MM.1S (cell line): ENCODE data around the gene ATF7.

ENCODE experiments used
- DNase-seq: peaks from one replicate; pipeline ENCODE4 v3.0.0-alpha.2; 2015
- H2AFZ ChIP-seq: fragments of 300-600 bp; sonication (generic); 2 replicates; pipeline ENCODE4 v1.6.0; 2016; ENCODE audit warnings: antibody characterized with exemption, low read length
- H3F3A ChIP-seq: fragments of 300-600 bp; sonication (generic); 2 replicates; pipeline ENCODE4 v1.6.1; 2016; ENCODE audit warnings: mild to moderate bottlenecking, antibody characterized with exemption, low read length, moderate library complexity, mixed read lengths; ENCODE audit not compliant: insufficient read depth
- H3K27ac ChIP-seq: fragments of 300-600 bp; sonication (generic); 2 replicates; pipeline ENCODE4 v1.5.1; 2016; ENCODE audit warnings: mild to moderate bottlenecking, low read length
- H3K27me3 ChIP-seq: fragments of 300-600 bp; sonication (generic); replicated peaks from 2 replicates; pipeline ENCODE4 v1.6.0; 2016; ENCODE audit warnings: low read length; ENCODE audit not compliant: insufficient read depth
- H3K36me3 ChIP-seq: fragments of 300-600 bp; sonication (generic); replicated peaks from 2 replicates; pipeline ENCODE4 v1.6.1; 2016; ENCODE audit warnings: mild to moderate bottlenecking, low read length, mixed read lengths; ENCODE audit not compliant: insufficient read depth
- H3K4me1 ChIP-seq: fragments of 300-600 bp; sonication (generic); 2 replicates; pipeline ENCODE4 v1.6.1; 2016; ENCODE audit warnings: low read length, mixed read lengths
- H3K4me2 ChIP-seq: fragments of 300-600 bp; sonication (generic); 2 replicates; pipeline ENCODE4 v1.6.0; 2016; ENCODE audit warnings: low read depth, low read length
- H3K4me3 ChIP-seq: fragments of 300-600 bp; sonication (generic); 2 replicates; pipeline ENCODE4 v1.5.1; 2016; ENCODE audit warnings: low read length, mixed read lengths
- H3K79me2 ChIP-seq: fragments of 300-600 bp; sonication (generic); 2 replicates; pipeline ENCODE4 v1.6.1; 2016; ENCODE audit warnings: mixed run types, low read length, mixed read lengths
- H3K9ac ChIP-seq: fragments of 300-600 bp; sonication (generic); 2 replicates; pipeline ENCODE4 v1.6.1; 2016; ENCODE audit warnings: low read length, mixed read lengths
- H3K9me2 ChIP-seq: fragments of 300-600 bp; sonication (generic); replicated peaks from 2 replicates; pipeline ENCODE4 v1.6.1; 2016; ENCODE audit warnings: mild to moderate bottlenecking, low read length, mixed read lengths; ENCODE audit not compliant: insufficient read depth
- H3K9me3 ChIP-seq: fragments of 300-600 bp; sonication (generic); replicated peaks from 2 replicates; pipeline ENCODE4 v1.6.1; 2016; ENCODE audit warnings: mild to moderate bottlenecking, low read length, mixed read lengths; ENCODE audit not compliant: insufficient read depth
- H4K20me1 ChIP-seq: fragments of 300-600 bp; sonication (generic); 2 replicates; pipeline ENCODE4 v1.6.1; 2016; ENCODE audit warnings: mild to moderate bottlenecking, low read length, moderate library complexity, mixed read lengths; ENCODE audit not compliant: insufficient read depth
- CTCF ChIP-seq: fragments of 300-600 bp; sonication (generic); IDR thresholded peaks from 2 replicates; pipeline ENCODE4 v1.5.1; 2016; ENCODE audit warnings: antibody characterized with exemption, low read length, mixed read lengths
- EZH2 ChIP-seq: fragments of 300-600 bp; sonication (generic); optimal IDR thresholded peaks from 2 replicates; pipeline ENCODE3; 2017; ENCODE audit warnings: low read depth, mild to moderate bottlenecking, antibody characterized with exemption, low read length, mixed read lengths
- EZH2phosphoT487 ChIP-seq: fragments of 300-600 bp; sonication (generic); IDR thresholded peaks from 2 replicates; pipeline ENCODE4 v1.6.1; 2018; ENCODE audit warnings: antibody characterized with exemption, low read length

The ATF7 gene

GRCh38 chr12:53618275-53618674 lies 7.9 kb downstream of the ATF7 start:
- Histone ChIP-seq H3K4me1 (no peaks in the 10 kb centered on the region; the same call in 1 of the 2 replicates), H3K9me2 (no peaks in the 10 kb centered on the region), H3K36me3 (no peaks in the 10 kb centered on the region), H3K4me2 (peak overlapping the region; percentile 73), H3K4me3 (peak overlapping the region; percentile 26), H3K9ac (peak overlapping the region; percentile 24; the same call in 1 of the 2 replicates), H3K9me3 (no peaks in the 10 kb centered on the region), H3F3A (no peaks in the 10 kb centered on the region), H4K20me1 (no peaks in the 10 kb centered on the region), H2AFZ (peak overlapping the region; percentile 42; the same call in 1 of the 2 replicates), H3K27ac (peak overlapping the region; percentile 5; the same call in 1 of the 2 replicates), H3K27me3 (no peaks in the 10 kb centered on the region), H3K79me2 (peaks cover 59% of the 10 kb centered on the region)
- TF ChIP-seq EZH2phosphoT487 (no peak), CTCF (no peak), EZH2 (no peak)
- DNase-seq = peak; percentile 46

- H3K27me3 ChIP-seq = no peaks in the 10 kb centered on the region
- TF ChIP-seq CTCF (no peak), EZH2phosphoT487 (no peak), EZH2 (no peak)
- H3K27ac ChIP-seq = no peak overlapping the region
- no peaks in the 10 kb centered on the region for H3K36me3 ChIP-seq
- H3K4me1 ChIP-seq = no peaks in the 10 kb centered on the region; the same call in 1 of the 2 replicates
- H3K9ac ChIP-seq = 0 out of 2 replicates have a peak overlapping the region, but pooled peaks have one; percentile 24
- no peak for DNase-seq
- peaks cover 55% of the 10 kb centered on the region for H3K79me2 ChIP-seq
- no peak overlapping the region for H2AFZ ChIP-seq
- H4K20me1 ChIP-seq = no peaks in the 10 kb centered on the region
- H3K4me2 ChIP-seq = peak overlapping the region; percentile 73
- H3K4me3 ChIP-seq = no peak overlapping the region
- no peaks in the 10 kb centered on the region for H3K9me3 ChIP-seq
- H3F3A ChIP-seq = no peaks in the 10 kb centered on the region
- H3K9me2 ChIP-seq = no peaks in the 10 kb centered on the region
These were observed 8.5 kb downstream of the ATF7 start for GRCh38 chr12:53617700-53618099.

- no peaks in the 10 kb centered on the region for H3K27me3 ChIP-seq
- peaks cover 56% of the 10 kb centered on the region for H3K79me2 ChIP-seq
- H3K27ac ChIP-seq = no peak overlapping the region
- TF ChIP-seq EZH2phosphoT487 (no peak), EZH2 (no peak), CTCF (no peak)
- H4K20me1 ChIP-seq = no peaks in the 10 kb centered on the region
- H3K9me3 ChIP-seq = no peaks in the 10 kb centered on the region
- DNase-seq = no peak
- H3K4me2 ChIP-seq = no peak overlapping the region
- H2AFZ ChIP-seq = no peak overlapping the region
- H3K4me3 ChIP-seq = no peak overlapping the region
- no peak overlapping the region for H3K9ac ChIP-seq
- H3K4me1 ChIP-seq = no peaks in the 10 kb centered on the region; the same call in 1 of the 2 replicates
- H3F3A ChIP-seq = no peaks in the 10 kb centered on the region
- H3K9me2 ChIP-seq = no peaks in the 10 kb centered on the region
- no peaks in the 10 kb centered on the region for H3K36me3 ChIP-seq
These were observed 9.2 kb downstream of the ATF7 start for GRCh38 chr12:53616950-53617349.
